ENCODE measurements around the gene ROMO1.

DNA sequence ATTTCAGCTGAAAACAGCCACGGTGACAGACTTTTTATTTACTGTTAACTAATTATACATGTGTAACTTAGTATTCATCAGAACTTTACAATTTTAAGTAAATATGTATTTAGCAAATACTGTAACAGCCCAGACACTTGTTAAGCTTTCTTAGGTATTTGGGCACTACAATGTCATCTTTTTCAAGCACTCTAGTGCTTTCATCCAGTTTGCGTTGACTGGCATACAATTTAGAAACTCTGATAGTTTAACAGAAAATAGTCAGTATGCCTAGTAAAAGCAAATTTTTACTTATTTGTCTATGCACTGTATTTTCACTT lies 32.2 kb downstream of the ROMO1 start:
- TF ChIP-seq POLR2A (IDR thresholded peaks at IDR 0.05), result no peak
- TF ChIP-seq CTCF (IDR thresholded peaks at IDR 0.05), result no peak
